CD4-positive, alpha-beta memory T cell (primary cell): Measurements from ENCODE around the gene FBXW8. TPM values are rescaled to one million over a fixed set of nuclear protein-coding genes. Genes with fewer than 3 reads are reported as not detected.

Experiments
- CTCF ChIA-PET: fragments of 350-600 bp; sonication (Branson Sonifier 250); formaldehyde crosslinking; loops from one replicate; lab custom pipeline; 2021; ENCODE audit warnings: inconsistent platforms; ENCODE audit not compliant: partially characterized antibody; lab: Charles Lee
- POLR2A ChIA-PET: fragments of 350-600 bp; sonication (Branson Sonifier 250); formaldehyde crosslinking; loops from one replicate; lab custom pipeline; 2021; ENCODE audit not compliant: partially characterized antibody; lab: Charles Lee
- DNase-seq, 5 donors: peaks; one replicate each; pipeline versions ENCODE4 v3.0.0 to v3.0.0-alpha.2; 2020 to 2022; ENCODE audit warnings: mixed read lengths in 1 of 5
- H3K27ac ChIP-seq: one replicate; pipeline ENCODE4 v1.7.0; 2013; ENCODE audit warnings: low read depth, low read length
- H3K27me3 ChIP-seq: 2 replicates; pipeline ENCODE4 v1.7.0; 2013; ENCODE audit warnings: mild to moderate bottlenecking, low read length, moderate library complexity; ENCODE audit not compliant: insufficient read depth
- H3K36me3 ChIP-seq: 2 replicates; pipeline ENCODE4 v1.7.0; 2013; ENCODE audit warnings: mild to moderate bottlenecking, low read length, moderate library complexity; ENCODE audit not compliant: insufficient read depth
- H3K4me1 ChIP-seq: 2 replicates; pipeline ENCODE4 v1.7.0; 2013; ENCODE audit warnings: mild to moderate bottlenecking, low read length, moderate library complexity; ENCODE audit not compliant: insufficient read depth
- H3K4me3 ChIP-seq, 2 donors: one replicate each; pipeline ENCODE4 v1.7.0; 2013; ENCODE audit warnings: low read length in 2 of 2, mild to moderate bottlenecking in 1 of 2
- H3K9me3 ChIP-seq, 2 donors: one replicate each; pipeline ENCODE4 v1.7.0; 2013; ENCODE audit warnings: low read length in 2 of 2, control low read depth in 1 of 2; ENCODE audit not compliant: control insufficient read depth in 1 of 2
- H3K27ac Mint-ChIP-seq, 7 donors: one replicate each; pipeline ENCODE4 v1.8.0; 2020 to 2021; ENCODE audit warnings: mixed read lengths in 7 of 7, mild to moderate bottlenecking in 6 of 7, inconsistent platforms in 3 of 7, moderate library complexity in 3 of 7
- H3K27me3 Mint-ChIP-seq, 2 donors: one replicate each; pipeline ENCODE4 v1.8.0; 2020 to 2021; ENCODE audit warnings: mixed read lengths in 2 of 2
- H3K36me3 Mint-ChIP-seq, 2 donors: one replicate each; pipeline ENCODE4 v1.8.0; 2020 to 2021; ENCODE audit warnings: mixed read lengths in 2 of 2, inconsistent platforms in 1 of 2, mild to moderate bottlenecking in 1 of 2
- H3K4me1 Mint-ChIP-seq, 4 donors: one replicate each; pipeline ENCODE4 v1.8.0; 2020 to 2021; ENCODE audit warnings: mixed read lengths in 4 of 4, mild to moderate bottlenecking in 1 of 4
- H3K4me3 Mint-ChIP-seq, 8 donors: one replicate each; pipeline ENCODE4 v1.8.0; 2020 to 2021; ENCODE audit warnings: mixed read lengths in 8 of 8, mild to moderate bottlenecking in 7 of 8, moderate library complexity in 6 of 8, inconsistent platforms in 3 of 8
- H3K9me3 Mint-ChIP-seq, 8 donors: one replicate each; pipeline ENCODE4 v1.8.0; 2020 to 2021; ENCODE audit warnings: mixed read lengths in 8 of 8, mild to moderate bottlenecking in 5 of 8, inconsistent platforms in 3 of 8, moderate library complexity in 1 of 8
- intact Hi-C: fragments of 100-400 bp; cut with micrococcal nuclease; formaldehyde crosslinking; loops from one replicate; pipeline ENCODE4 v1.15.1; 2023
- polyA plus RNA-seq, 2 donors: library from polyadenylated mRNA; unstranded; fragments of 300-500 nt; fragmentation: Illumina TruSeq; gene quantifications; one replicate each; pipeline ENCODE4 v1.2.3, GENCODE V29; 2021
- total RNA-seq, 2 experiments: library from RNA; stranded (reverse); gene quantifications; one replicate each; pipeline ENCODE4 v1.2.3, GENCODE V29; 2021

Gene FBXW8
- total and polyA plus RNA-seq, 4 experiments from 2014 or later = 2.3 to 10.2 (median 7.0) TPM

DNA sequence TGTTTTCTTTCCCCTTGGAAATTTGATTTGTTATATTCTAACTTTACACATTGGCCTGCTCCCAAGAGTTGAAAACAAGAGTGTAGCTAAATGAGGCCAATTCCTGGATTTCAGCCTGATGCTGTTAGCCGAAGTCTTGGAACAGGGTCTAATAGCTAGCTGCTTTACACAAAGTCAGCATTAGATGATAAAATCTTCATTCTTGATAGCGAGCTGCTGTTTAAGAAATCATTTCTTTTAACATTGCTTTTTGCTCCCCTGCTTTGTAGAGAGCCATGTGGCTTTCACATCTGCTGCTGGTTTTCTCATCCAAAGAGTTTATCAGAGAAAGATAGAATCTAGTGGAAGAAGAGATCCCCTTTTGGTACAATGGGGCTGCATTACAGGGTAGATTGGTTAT, 22.3 kb downstream of the FBXW8 start:
- H3K27me3 Mint-ChIP-seq = no peaks in the 10 kb centered on the region

DNA sequence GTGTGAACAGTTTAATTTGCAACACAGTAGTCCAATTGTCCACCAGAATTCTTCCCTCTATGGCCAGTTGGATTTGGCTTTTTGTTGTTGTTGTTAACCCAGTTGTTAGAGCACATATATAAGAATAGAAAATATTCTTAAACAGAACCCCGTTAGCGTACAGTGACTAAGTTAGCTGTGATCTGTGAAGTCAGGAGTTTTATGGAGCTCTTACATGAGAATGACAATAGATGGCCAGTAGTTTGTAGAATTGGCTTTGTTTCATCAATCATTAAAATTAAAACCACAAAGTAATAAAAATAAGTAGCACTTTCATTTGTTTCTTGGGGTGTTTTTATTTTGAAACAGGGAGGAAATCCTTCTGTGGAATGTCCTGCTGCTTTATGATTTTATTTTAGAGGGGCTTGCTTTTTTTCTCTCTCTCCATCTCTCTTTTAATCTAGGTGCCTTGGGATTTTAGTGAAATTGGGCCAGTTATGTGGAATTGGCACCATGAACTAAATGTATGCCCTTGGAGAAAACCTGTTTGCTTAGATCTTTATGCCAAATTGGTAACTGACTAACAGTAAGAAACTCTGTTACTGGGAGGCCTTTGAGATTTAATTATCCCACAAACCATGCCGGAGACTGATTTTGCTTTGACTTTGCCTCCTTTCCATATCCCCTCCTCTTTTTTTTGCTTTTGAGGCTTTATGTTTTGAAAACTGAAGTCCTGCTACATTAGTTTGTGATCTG, 22.9 kb downstream of the FBXW8 start:
- no peaks in the 10 kb centered on the region for H3K4me1 ChIP-seq
- Mint-ChIP-seq H3K36me3 (peaks cover 41 to 65% of the 10 kb centered on the region in 2 donors), H3K27ac (no peak overlapping the region), H3K4me1 (peaks cover 4 to 9% (median 7%) of the 10 kb centered on the region in 4 donors), H3K27me3 (no peaks in the 10 kb centered on the region), H3K9me3 (no peaks in the 10 kb centered on the region), H3K4me3 (no peak overlapping the region)
- intact Hi-C loops = no loop called here
- H3K4me3 ChIP-seq = no peak overlapping the region
- no peaks in the 10 kb centered on the region for H3K27me3 ChIP-seq
- H3K9me3 ChIP-seq = no peaks in the 10 kb centered on the region
- no peak overlapping the region for H3K27ac ChIP-seq
- peaks cover 6% of the 10 kb centered on the region for H3K36me3 ChIP-seq
- POLR2A ChIA-PET = no interaction called here
- no peak for DNase-seq
- CTCF ChIA-PET = no interaction called here

More for the DNA sequence above, 22.3 kb downstream of the FBXW8 start:
- Mint-ChIP-seq H3K4me1 (peaks cover 4 to 10% (median 8%) of the 10 kb centered on the region in 4 donors), H3K9me3 (no peaks in the 10 kb centered on the region), H3K4me3 (no peak overlapping the region), H3K27ac (no peak overlapping the region), H3K36me3 (peaks cover 45 to 70% of the 10 kb centered on the region in 2 donors)
- ChIA-PET POLR2A (no interaction called here), CTCF (no interaction called here)
- no peak overlapping the region for H3K27ac ChIP-seq
- DNase-seq = no peak
- H3K27me3 ChIP-seq = no peaks in the 10 kb centered on the region
- peaks cover 6% of the 10 kb centered on the region for H3K36me3 ChIP-seq
- H3K4me3 ChIP-seq = no peak overlapping the region
- H3K9me3 ChIP-seq = no peaks in the 10 kb centered on the region
- intact Hi-C loops = no loop called here
- H3K4me1 ChIP-seq = no peaks in the 10 kb centered on the region

DNA sequence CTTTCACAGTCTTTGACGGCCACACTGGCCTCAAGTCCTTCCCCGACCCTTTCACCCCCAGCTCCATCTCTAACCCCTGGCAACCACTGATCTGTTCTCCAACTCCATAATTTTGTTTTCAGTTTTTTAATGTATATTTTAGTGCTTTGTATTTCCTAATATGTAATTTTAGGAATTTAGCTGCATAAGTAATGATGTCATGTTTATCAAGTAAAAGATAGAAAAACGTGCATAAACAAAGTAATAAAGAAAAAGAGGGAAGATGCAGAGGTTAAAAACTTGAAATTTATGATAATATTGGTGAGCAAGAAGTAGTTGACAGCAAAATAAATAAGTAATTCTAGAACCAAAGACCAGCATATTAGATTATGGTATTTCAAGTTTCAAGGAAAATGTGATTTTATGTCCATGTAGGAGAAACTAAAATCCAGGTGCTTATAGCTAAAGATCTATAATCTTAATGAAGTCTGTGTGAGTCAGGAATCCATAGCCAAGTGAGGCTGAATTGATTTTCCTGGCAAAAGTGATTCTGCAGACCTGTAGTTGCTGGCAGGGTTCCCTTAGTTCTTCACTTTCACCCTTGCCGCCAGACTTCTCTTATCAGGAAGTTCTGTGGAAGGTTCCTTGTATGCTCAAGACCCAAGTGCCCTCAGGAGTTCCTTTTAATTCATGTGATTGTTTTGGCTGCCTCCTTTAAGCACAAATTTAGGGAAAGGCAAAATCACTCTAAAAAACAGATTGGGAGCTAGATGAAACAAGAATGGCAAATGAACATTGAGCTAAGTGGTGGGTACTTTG, 24.4 kb downstream of the FBXW8 start:
- intact Hi-C loops = no loop called here
- Mint-ChIP-seq H3K4me3 (no peak overlapping the region), H3K27me3 (no peaks in the 10 kb centered on the region), H3K36me3 (peaks cover 35 to 58% of the 10 kb centered on the region in 2 donors), H3K4me1 (peaks cover 4 to 9% (median 7%) of the 10 kb centered on the region in 4 donors), H3K27ac (peak overlapping the region in 1 of 7 donors; percentile 25), H3K9me3 (no peaks in the 10 kb centered on the region)
- Histone ChIP-seq H3K27ac (no peak overlapping the region), H3K36me3 (peaks cover 6% of the 10 kb centered on the region), H3K4me3 (no peak overlapping the region), H3K9me3 (no peaks in the 10 kb centered on the region), H3K27me3 (no peaks in the 10 kb centered on the region), H3K4me1 (no peaks in the 10 kb centered on the region)
- ChIA-PET POLR2A (no interaction called here), CTCF (interaction anchor here (1.2 kb wide), 1 partner anchor 232 kb away, joined by 3 read pairs; no protein-coding TSS in a partner anchor)
- no peak for DNase-seq

DNA sequence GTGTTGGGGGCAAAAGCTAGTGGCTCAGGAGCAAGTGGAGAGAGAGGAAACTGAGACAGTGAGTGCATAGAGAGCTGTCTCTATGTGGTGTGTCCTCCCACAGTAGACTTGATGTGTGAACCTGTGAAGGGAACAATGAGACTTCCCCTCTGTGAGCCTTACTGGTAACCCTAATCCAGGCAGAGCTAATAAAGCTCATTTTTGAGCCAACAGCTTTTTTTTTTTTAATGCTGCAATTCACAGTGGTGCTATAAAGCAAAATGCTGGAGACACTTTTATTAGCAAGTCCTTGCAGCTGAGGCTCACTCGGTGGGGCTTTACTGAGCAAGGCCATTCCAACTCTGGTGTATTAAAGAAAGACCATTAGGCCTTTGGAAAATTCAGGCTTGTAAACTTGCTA, 26.9 kb downstream of the FBXW8 start:
- Histone ChIP-seq H3K27me3 (no peaks in the 10 kb centered on the region), H3K27ac (no peak overlapping the region), H3K9me3 (no peaks in the 10 kb centered on the region), H3K36me3 (peaks cover 6% of the 10 kb centered on the region), H3K4me3 (no peak overlapping the region), H3K4me1 (no peaks in the 10 kb centered on the region)
- CTCF ChIA-PET = interaction anchor here (0.6 kb wide), 1 partner anchor 9 kb away, joined by 3 read pairs; no protein-coding TSS in a partner anchor
- POLR2A ChIA-PET = no interaction called here
- peaks cover 4 to 10% (median 5%) of the 10 kb centered on the region in 4 donors for H3K4me1 Mint-ChIP-seq
- H3K36me3 Mint-ChIP-seq = peaks cover 35 to 57% of the 10 kb centered on the region in 2 donors
- no peak overlapping the region for H3K27ac Mint-ChIP-seq
- H3K4me3 Mint-ChIP-seq = no peak overlapping the region
- H3K27me3 Mint-ChIP-seq = no peaks in the 10 kb centered on the region
- H3K9me3 Mint-ChIP-seq = peaks cover 0 to 10% (median 2%) of the 10 kb centered on the region in 8 donors
- DNase-seq = no peak
- intact Hi-C loops = no loop called here

DNA sequence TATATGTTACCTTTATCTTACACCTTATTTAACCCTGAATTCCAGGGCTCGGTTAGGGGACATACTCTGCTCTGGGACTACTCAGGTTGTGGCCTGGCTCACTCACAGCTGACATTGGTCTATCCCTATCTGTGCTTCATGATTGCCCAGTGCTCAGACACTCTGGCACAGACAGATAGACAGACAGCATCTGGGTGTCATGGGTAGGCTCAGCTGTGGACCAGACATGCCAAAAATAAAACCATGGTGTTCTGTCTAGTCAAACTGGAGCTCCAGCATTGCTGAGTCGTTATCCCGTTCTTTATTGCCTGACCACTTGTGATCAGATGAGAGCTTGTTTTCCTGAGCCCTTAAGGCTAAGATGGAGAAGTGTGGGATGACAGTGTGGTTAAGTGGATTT, 29.0 kb downstream of the FBXW8 start:
- no peaks in the 10 kb centered on the region for H3K4me1 ChIP-seq
- intact Hi-C loops = no loop called here
- POLR2A ChIA-PET = interaction anchor here (1.3 kb wide), 1 partner anchor 59 kb away, joined by 4 read pairs; no protein-coding TSS in a partner anchor
- Mint-ChIP-seq H3K4me3 (no peak overlapping the region), H3K27ac (no peak overlapping the region), H3K36me3 (peaks cover 42 to 62% of the 10 kb centered on the region in 2 donors), H3K27me3 (no peaks in the 10 kb centered on the region), H3K4me1 (peaks cover 4 to 10% (median 5%) of the 10 kb centered on the region in 4 donors), H3K9me3 (peaks cover 0 to 22% (median 11%) of the 10 kb centered on the region in 8 donors)
- CTCF ChIA-PET = interaction anchor here (1.0 kb wide), 1 partner anchor 19 kb away, joined by 3 read pairs; no protein-coding TSS in a partner anchor
- H3K27me3 ChIP-seq = no peaks in the 10 kb centered on the region
- no peak overlapping the region for H3K27ac ChIP-seq
- peaks cover 0 to 8% of the 10 kb centered on the region in 2 donors for H3K9me3 ChIP-seq
- H3K4me3 ChIP-seq = no peak overlapping the region
- H3K36me3 ChIP-seq = peaks cover 6% of the 10 kb centered on the region
- DNase-seq = no peak

DNA sequence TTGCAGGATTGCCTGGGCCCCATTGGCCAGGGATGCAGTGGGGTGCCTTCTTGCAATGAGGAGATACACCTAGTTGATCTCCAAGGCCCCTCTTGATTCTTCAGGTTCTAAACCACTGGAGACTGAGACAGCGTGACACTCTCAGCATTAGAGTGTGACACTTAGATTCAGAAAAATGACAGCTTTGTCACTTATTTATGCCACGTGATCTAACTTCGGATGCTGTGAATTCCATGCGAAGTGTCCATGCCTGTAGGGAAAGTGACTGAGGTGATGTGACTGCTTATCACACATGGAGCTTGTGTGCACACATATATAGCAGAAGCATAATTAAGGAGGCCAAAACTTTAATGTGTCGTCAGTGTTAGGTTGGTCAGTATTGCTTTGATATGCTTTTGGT, 30.4 kb downstream of the FBXW8 start:
- H3K27me3 Mint-ChIP-seq = no peaks in the 10 kb centered on the region
- no peak overlapping the region for H3K4me3 Mint-ChIP-seq
- intact Hi-C loops = no loop called here
- peaks cover 7% of the 10 kb centered on the region for H3K36me3 ChIP-seq
- peaks cover 0 to 22% (median 11%) of the 10 kb centered on the region in 8 donors for H3K9me3 Mint-ChIP-seq
- peaks cover 0 to 7% (median 5%) of the 10 kb centered on the region in 4 donors for H3K4me1 Mint-ChIP-seq
- ChIA-PET POLR2A (no interaction called here), CTCF (no interaction called here)
- no peak overlapping the region for H3K4me3 ChIP-seq
- peaks cover 0 to 8% of the 10 kb centered on the region in 2 donors for H3K9me3 ChIP-seq
- no peak overlapping the region for H3K27ac Mint-ChIP-seq
- H3K36me3 Mint-ChIP-seq = peaks cover 45 to 59% of the 10 kb centered on the region in 2 donors
- no peaks in the 10 kb centered on the region for H3K27me3 ChIP-seq
- DNase-seq = no peak
- H3K27ac ChIP-seq = no peak overlapping the region
- H3K4me1 ChIP-seq = no peaks in the 10 kb centered on the region
